HEK293T (cell line): Measurements from ENCODE around the gene SEC11A.
"Not testable (repeated sequence)": the region's sequence is repeated elsewhere in the genome, so short reads cannot be mapped to it uniquely, and the experiment has no call there.

Experiments
- ARNT ChIP-seq: fragments of 450-650 bp; IDR thresholded peaks from 2 replicates; pipeline ENCODE4 v1.6.1; 2017; ENCODE audit warnings: mild to moderate bottlenecking
- BHLHE40 ChIP-seq: fragments of 450-650 bp; IDR thresholded peaks from 2 replicates; pipeline ENCODE4 v1.6.1; 2016; ENCODE audit warnings: mild to moderate bottlenecking, moderate library complexity, borderline replicate concordance
- CTBP1 ChIP-seq: fragments of 450-650 bp; IDR thresholded peaks from 2 replicates; pipeline ENCODE4 v1.6.1; 2016; ENCODE audit warnings: borderline replicate concordance
- ELF4 ChIP-seq: fragments of 450-650 bp; IDR thresholded peaks from 2 replicates; pipeline ENCODE4 v1.6.1; 2017; ENCODE audit warnings: antibody characterized with exemption
- FOXA1 ChIP-seq: fragments of 450-650 bp; IDR thresholded peaks from 2 replicates; pipeline ENCODE4 v1.6.1; 2016; ENCODE audit warnings: mild to moderate bottlenecking
- FOXK2 ChIP-seq: fragments of 450-650 bp; IDR thresholded peaks from 2 replicates; pipeline ENCODE4 v1.6.1; 2016; ENCODE audit warnings: mild to moderate bottlenecking
- FOXM1 ChIP-seq: fragments of 450-650 bp; IDR thresholded peaks from 2 replicates; pipeline ENCODE4 v1.6.1; 2017; ENCODE audit warnings: mild to moderate bottlenecking, borderline replicate concordance
- HDGF ChIP-seq: fragments of 450-650 bp; IDR thresholded peaks from 2 replicates; pipeline ENCODE4 v1.6.1; 2017; ENCODE audit warnings: antibody characterized with exemption, borderline replicate concordance
- L3MBTL2 ChIP-seq: fragments of 450-650 bp; conservative IDR thresholded peaks from 2 replicates; pipeline ENCODE4 v1.6.1; 2016; ENCODE audit warnings: mild to moderate bottlenecking
- NFRKB ChIP-seq: fragments of 450-650 bp; IDR thresholded peaks from 2 replicates; pipeline ENCODE4 v1.6.1; 2016; ENCODE audit warnings: mild to moderate bottlenecking, moderate library complexity
- PKNOX1 ChIP-seq: fragments of 450-650 bp; IDR thresholded peaks from 2 replicates; pipeline ENCODE4 v1.6.1; 2016
- SP1 ChIP-seq: fragments of 450-650 bp; IDR thresholded peaks from 2 replicates; pipeline ENCODE4 v1.6.1; 2017
- SUZ12 ChIP-seq: fragments of 450-650 bp; IDR thresholded peaks from 2 replicates; pipeline ENCODE4 v1.6.1; 2016; ENCODE audit warnings: mild to moderate bottlenecking
- TARDBP ChIP-seq: fragments of 450-650 bp; IDR thresholded peaks from 2 replicates; pipeline ENCODE4 v1.6.1; 2016

GRCh38 chr15:84642640-84643039 is 73.3 kb downstream of the SEC11A start:
- not testable (repeated sequence) for TF ChIP-seq SUZ12, FOXA1, TARDBP, L3MBTL2, FOXM1, NFRKB, FOXK2, HDGF, ARNT, BHLHE40, SP1, PKNOX1, ELF4, CTBP1
